CD4-positive, alpha-beta T cell (primary cell): ENCODE results near the gene ELFN1. TPM values are rescaled to one million over a fixed set of nuclear protein-coding genes. Genes with fewer than 3 reads are reported as not detected.

Experiments
- ATAC-seq: fragments of 200-7000 bp; cut with Tn5 transposase; one replicate; pipeline ENCODE4 v1.10.0; 2022; ENCODE audit warnings: mild to moderate bottlenecking; ENCODE audit not compliant: poor library complexity
- CTCF ChIA-PET: fragments of 350-600 bp; sonication (Branson Sonifier 250); formaldehyde crosslinking; loops from one replicate; lab custom pipeline; 2021; ENCODE audit warnings: antibody characterized with exemption, inconsistent platforms; lab: Charles Lee
- POLR2A ChIA-PET: fragments of 350-600 bp; sonication (Branson Sonifier 250); formaldehyde crosslinking; loops from one replicate; lab custom pipeline; 2021; ENCODE audit warnings: antibody characterized with exemption, inconsistent platforms; lab: Charles Lee
- DNase-seq, 14 experiments: peaks; one replicate each; pipeline ENCODE4 v3.0.0-alpha.2; 2013 to 2020; ENCODE audit warnings: mixed read lengths in 2 of 14
- H3K27ac ChIP-seq, 2 donors: one replicate each; pipeline versions ENCODE4 v1.5.1 to v1.7.0; 2013; ENCODE audit warnings: low read length in 2 of 2, low read depth in 1 of 2, mild to moderate bottlenecking in 1 of 2
- H3K27me3 ChIP-seq, 2 experiments: 1 replicate in 1 of 2; 2 replicates in 1 of 2; pipeline versions ENCODE4 v1.6.1 to v1.7.0; 2013; ENCODE audit warnings: low read length in 2 of 2, control low read depth in 1 of 2, mild to moderate bottlenecking in 1 of 2, moderate library complexity in 1 of 2; ENCODE audit not compliant: insufficient read depth in 2 of 2, control insufficient read depth in 1 of 2
- H3K36me3 ChIP-seq: one replicate; pipeline ENCODE4 v1.6.1; 2013; ENCODE audit warnings: low read length, control low read depth; ENCODE audit not compliant: insufficient read depth
- H3K4me1 ChIP-seq: one replicate; pipeline ENCODE4 v1.6.1; 2013; ENCODE audit warnings: low read length, control low read depth; ENCODE audit not compliant: insufficient read depth
- H3K4me3 ChIP-seq: one replicate; pipeline ENCODE4 v1.5.1; 2013; ENCODE audit warnings: mild to moderate bottlenecking, low read length, moderate library complexity
- H3K9me3 ChIP-seq, 2 experiments: 1 replicate in 1 of 2; 2 replicates in 1 of 2; pipeline versions ENCODE4 v1.6.1 to v1.7.0; 2013; ENCODE audit warnings: low read length in 2 of 2, mild to moderate bottlenecking in 2 of 2, control low read depth in 1 of 2, moderate library complexity in 1 of 2; ENCODE audit not compliant: control insufficient read depth in 1 of 2, insufficient read depth in 1 of 2
- H3K27ac Mint-ChIP-seq: one replicate; pipeline ENCODE4 v1.8.0; 2020; ENCODE audit warnings: mixed read lengths
- H3K27me3 Mint-ChIP-seq: one replicate; pipeline ENCODE4 v1.8.0; 2021; ENCODE audit warnings: mixed read lengths
- H3K36me3 Mint-ChIP-seq: one replicate; pipeline ENCODE4 v1.8.0; 2021; ENCODE audit warnings: low read depth, mixed read lengths
- H3K4me1 Mint-ChIP-seq: one replicate; pipeline ENCODE4 v1.8.0; 2021; ENCODE audit warnings: low read depth, mixed read lengths
- H3K4me3 Mint-ChIP-seq: one replicate; pipeline ENCODE4 v1.8.0; 2020; ENCODE audit warnings: mild to moderate bottlenecking, mixed read lengths
- H3K9me3 Mint-ChIP-seq: one replicate; pipeline ENCODE4 v1.8.0; 2020; ENCODE audit warnings: mixed read lengths
- intact Hi-C, 2 experiments: fragments of 100-400 bp; cut with DNase I in 1 of 2; cut with micrococcal nuclease in 1 of 2; formaldehyde crosslinking; loops; one replicate each; pipeline versions ENCODE4 v1.15.1 to v1.9.0; 2023 to 2025; cut with DNase I, micrococcal nuclease
- total RNA-seq, 174 experiments: library from RNA in 2 of 174; stranded (reverse) in 2 of 174; gene quantifications; one replicate each; pipeline ENCODE4 v1.2.3 and lab custom pipeline; 2021 to 2026
- TF ChIP-seq, protein P1 (sequence below): fragments of 200-600 bp; IDR thresholded peaks from one replicate; pipeline ENCODE4 v1.8.0; 2022; ENCODE audit warnings: antibody characterized with exemption, mild to moderate bottlenecking

ELFN1 gene
- total RNA-seq, 2 experiments from 2014 or later, result not detected

DNA sequence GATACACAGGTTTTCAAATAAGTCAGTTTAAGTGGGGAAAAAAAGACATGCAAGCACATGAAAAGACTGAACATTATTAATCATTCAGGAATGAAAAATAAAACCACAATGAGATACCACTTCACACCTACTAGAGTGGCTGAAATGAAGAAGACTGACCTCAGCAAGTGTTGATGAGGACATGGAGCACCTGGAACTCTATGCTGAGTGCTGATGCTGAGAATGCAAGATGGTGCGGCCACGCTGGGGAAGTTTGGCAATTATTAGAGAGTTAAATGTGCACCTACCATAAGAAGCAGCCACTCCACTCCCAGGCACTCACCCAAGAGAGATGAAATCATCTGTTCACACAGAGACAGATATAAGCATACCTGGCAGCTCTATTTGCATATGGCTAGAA, 32.9 kb upstream of the ELFN1 start:
- Histone ChIP-seq H3K4me3 (no peak overlapping the region), H3K27me3 (peaks cover 0 to 3% of the 10 kb centered on the region in 2 experiments), H3K9me3 (peaks cover 24 to 64% of the 10 kb centered on the region in 2 experiments), H3K36me3 (no peaks in the 10 kb centered on the region), H3K27ac (no peak overlapping the region), H3K4me1 (no peaks in the 10 kb centered on the region)
- H3K27ac Mint-ChIP-seq, result no peak overlapping the region
- peaks cover 11% of the 10 kb centered on the region for H3K27me3 Mint-ChIP-seq
- no peak overlapping the region for H3K4me3 Mint-ChIP-seq
- H3K9me3 Mint-ChIP-seq, result peaks cover 4% of the 10 kb centered on the region
- DNase-seq, result no peak
- ATAC-seq, result no peak
- no peaks in the 10 kb centered on the region for H3K4me1 Mint-ChIP-seq
- ChIA-PET CTCF (no interaction called here), POLR2A (no interaction called here)
- intact Hi-C loops, result no loop called here
- TF ChIP-seq, protein P1, sequence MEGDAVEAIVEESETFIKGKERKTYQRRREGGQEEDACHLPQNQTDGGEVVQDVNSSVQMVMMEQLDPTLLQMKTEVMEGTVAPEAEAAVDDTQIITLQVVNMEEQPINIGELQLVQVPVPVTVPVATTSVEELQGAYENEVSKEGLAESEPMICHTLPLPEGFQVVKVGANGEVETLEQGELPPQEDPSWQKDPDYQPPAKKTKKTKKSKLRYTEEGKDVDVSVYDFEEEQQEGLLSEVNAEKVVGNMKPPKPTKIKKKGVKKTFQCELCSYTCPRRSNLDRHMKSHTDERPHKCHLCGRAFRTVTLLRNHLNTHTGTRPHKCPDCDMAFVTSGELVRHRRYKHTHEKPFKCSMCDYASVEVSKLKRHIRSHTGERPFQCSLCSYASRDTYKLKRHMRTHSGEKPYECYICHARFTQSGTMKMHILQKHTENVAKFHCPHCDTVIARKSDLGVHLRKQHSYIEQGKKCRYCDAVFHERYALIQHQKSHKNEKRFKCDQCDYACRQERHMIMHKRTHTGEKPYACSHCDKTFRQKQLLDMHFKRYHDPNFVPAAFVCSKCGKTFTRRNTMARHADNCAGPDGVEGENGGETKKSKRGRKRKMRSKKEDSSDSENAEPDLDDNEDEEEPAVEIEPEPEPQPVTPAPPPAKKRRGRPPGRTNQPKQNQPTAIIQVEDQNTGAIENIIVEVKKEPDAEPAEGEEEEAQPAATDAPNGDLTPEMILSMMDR, result no peak
- no peaks in the 10 kb centered on the region for H3K36me3 Mint-ChIP-seq

DNA sequence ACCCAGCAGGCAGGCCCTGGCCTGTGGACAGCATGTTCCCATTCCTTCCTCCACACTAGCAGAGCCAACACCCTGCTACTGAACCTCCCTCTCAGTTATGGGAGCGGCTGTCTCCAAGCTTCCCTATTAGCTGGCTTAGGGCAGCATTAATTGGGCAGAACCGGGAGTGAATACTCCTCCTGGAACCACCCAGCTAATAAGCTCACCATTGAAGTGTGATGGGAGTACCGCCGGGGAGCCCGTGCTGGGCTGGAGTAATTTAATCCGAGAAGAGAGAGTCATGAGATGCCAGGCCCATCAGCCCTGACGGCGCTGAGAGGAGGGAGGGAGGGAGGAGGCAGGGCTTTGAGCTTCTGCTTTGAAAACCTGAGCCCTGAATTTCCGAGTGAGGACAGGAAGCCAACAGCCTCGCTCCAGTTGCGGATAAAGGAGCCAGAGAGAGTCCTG, 31.8 kb upstream of the ELFN1 start:
- DNase-seq (peak in 1 of 14 experiments; percentile 1), ATAC-seq (no peak)
- TF ChIP-seq, protein P1, result no peak
- H3K4me3 Mint-ChIP-seq, result no peak overlapping the region
- ChIA-PET CTCF (no interaction called here), POLR2A (no interaction called here)
- peaks cover 24 to 57% of the 10 kb centered on the region in 2 experiments for H3K9me3 ChIP-seq
- intact Hi-C loops, result no loop called here
- H3K36me3 Mint-ChIP-seq, result no peaks in the 10 kb centered on the region
- H3K4me1 ChIP-seq, result no peaks in the 10 kb centered on the region
- H3K4me1 Mint-ChIP-seq, result no peaks in the 10 kb centered on the region
- no peaks in the 10 kb centered on the region for H3K36me3 ChIP-seq
- H3K9me3 Mint-ChIP-seq, result peaks cover 4% of the 10 kb centered on the region
- H3K27ac ChIP-seq, result no peak overlapping the region
- no peak overlapping the region for H3K4me3 ChIP-seq
- H3K27ac Mint-ChIP-seq, result no peak overlapping the region
- H3K27me3 Mint-ChIP-seq, result peaks cover 5% of the 10 kb centered on the region
- no peaks in the 10 kb centered on the region for H3K27me3 ChIP-seq

DNA sequence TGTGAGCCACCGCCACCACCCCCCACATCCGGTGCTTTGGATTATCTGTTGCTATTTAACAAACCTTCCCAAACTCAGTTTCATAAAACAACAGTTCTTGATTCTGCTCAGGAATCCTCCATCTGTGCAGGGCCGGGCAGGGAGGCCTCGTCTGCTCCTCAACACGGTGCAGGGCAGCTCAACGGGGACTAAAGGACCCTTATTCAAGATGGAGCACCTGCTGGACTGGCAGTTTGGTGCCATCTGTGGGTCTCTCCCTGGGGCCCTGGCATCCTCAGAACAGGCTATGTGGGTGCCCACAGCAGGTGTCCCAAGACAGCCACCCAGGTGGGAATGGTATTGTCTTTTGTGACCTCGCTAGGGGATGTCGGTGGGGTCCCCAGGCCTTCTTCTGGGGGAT, 31.0 kb upstream of the ELFN1 start:
- CTCF ChIA-PET, result no interaction called here
- DNase-seq, result no peak
- no peaks in the 10 kb centered on the region for H3K4me1 ChIP-seq
- H3K27me3 ChIP-seq, result peaks cover 0 to 5% of the 10 kb centered on the region in 2 experiments
- peaks cover 5% of the 10 kb centered on the region for H3K27me3 Mint-ChIP-seq
- ATAC-seq, result no peak
- intact Hi-C loops, result no loop called here
- H3K4me3 Mint-ChIP-seq, result no peak overlapping the region
- H3K36me3 Mint-ChIP-seq, result no peaks in the 10 kb centered on the region
- H3K27ac Mint-ChIP-seq, result no peak overlapping the region
- H3K27ac ChIP-seq, result no peak overlapping the region
- H3K4me1 Mint-ChIP-seq, result no peaks in the 10 kb centered on the region
- TF ChIP-seq, protein P1, result no peak
- H3K36me3 ChIP-seq, result no peaks in the 10 kb centered on the region
- POLR2A ChIA-PET, result interaction anchor here (0.7 kb wide), 1 partner anchor 12 kb away, joined by 3 read pairs; no protein-coding TSS in a partner anchor
- no peak overlapping the region for H3K4me3 ChIP-seq
- H3K9me3 Mint-ChIP-seq, result peaks cover 4% of the 10 kb centered on the region
- H3K9me3 ChIP-seq, result peaks cover 24 to 49% of the 10 kb centered on the region in 2 experiments
